Right atrium auricular region (tissue), 2 donors: Measurements from ENCODE around the gene GTF3C4. TPM values are rescaled to one million over a fixed set of nuclear protein-coding genes. Genes with fewer than 3 reads are reported as not detected.
"Not testable (repeated sequence)": the region's sequence is repeated elsewhere in the genome, so short reads cannot be mapped to it uniquely, and the experiment has no call there.

Experiments used
- DNase-seq: peaks from one replicate; pipeline ENCODE4 v3.0.0-alpha.2; 2019; ENCODE audit warnings: low spot score
- H3K27ac ChIP-seq, 2 donors: fragments of 200-600 bp; sonication (generic); 1 replicate in 1 of 2; 2 replicates in 1 of 2; pipeline ENCODE4 v1.5.1; 2016 to 2019
- H3K27me3 ChIP-seq, 2 donors: fragments of 200-600 bp; sonication (generic); one replicate each; pipeline versions ENCODE4 v1.5.1 to v1.6.0; 2017 to 2019
- H3K36me3 ChIP-seq: fragments of 200-600 bp; sonication (generic); one replicate; pipeline ENCODE4 v1.5.1; 2016
- H3K4me1 ChIP-seq, 2 donors: fragments of 200-600 bp; sonication (generic); one replicate each; pipeline versions ENCODE4 v1.5.1 to v1.6.0; 2017 to 2019
- H3K4me3 ChIP-seq, 2 donors: fragments of 200-600 bp; sonication (generic); 1 replicate in 1 of 2; 2 replicates in 1 of 2; pipeline ENCODE4 v1.5.1; 2017 to 2019; ENCODE audit warnings: mild to moderate bottlenecking in 1 of 2, moderate library complexity in 1 of 2
- H3K9me3 ChIP-seq, 2 donors: fragments of 200-600 bp; sonication (generic); one replicate each; pipeline ENCODE4 v1.5.1; 2019
- CTCF ChIP-seq, 2 donors: fragments of 200-600 bp; sonication (generic); IDR thresholded peaks; one replicate each; pipeline ENCODE4 v1.5.1; 2019; ENCODE audit warnings: antibody characterized with exemption in 2 of 2
- total RNA-seq, 2 donors: library from RNA; depleted of rRNA; stranded (reverse); fragments of >200 nt; gene quantifications; one replicate each; pipeline ENCODE4 v1.1.0, GENCODE V29; 2016

GTF3C4 gene
- total RNA-seq, 2 donors from 2014 or later, result 8.6 to 9.1 TPM

GRCh38 chr9:132712753-132713152 lies 42.5 kb downstream of the GTF3C4 start:
- no peak overlapping the region for H3K27ac ChIP-seq
- no peaks in the 10 kb centered on the region for H3K4me1 ChIP-seq
- no peaks in the 10 kb centered on the region for H3K36me3 ChIP-seq
- H3K27me3 ChIP-seq, result no peaks in the 10 kb centered on the region
- H3K9me3 ChIP-seq, result no peaks in the 10 kb centered on the region
- no peak for DNase-seq
- TF ChIP-seq CTCF (IDR thresholded peaks at IDR 0.05), result no peak
- H3K4me3 ChIP-seq, result no peak overlapping the region

GRCh38 chr9:132716007-132716406 lies 45.7 kb downstream of the GTF3C4 start:
- no peaks in the 10 kb centered on the region for H3K4me1 ChIP-seq
- H3K27ac ChIP-seq, result no peak overlapping the region
- H3K27me3 ChIP-seq, result no peaks in the 10 kb centered on the region
- H3K9me3 ChIP-seq, result no peaks in the 10 kb centered on the region
- DNase-seq, result no peak
- H3K4me3 ChIP-seq, result no peak overlapping the region
- TF ChIP-seq CTCF (IDR thresholded peaks at IDR 0.05), result no peak
- no peaks in the 10 kb centered on the region for H3K36me3 ChIP-seq

- DNase-seq, result no peak
- H3K27ac ChIP-seq, result no peak overlapping the region
- TF ChIP-seq CTCF (IDR thresholded peaks at IDR 0.05), result no peak
- H3K36me3 ChIP-seq, result no peaks in the 10 kb centered on the region
- no peaks in the 10 kb centered on the region for H3K4me1 ChIP-seq
- H3K4me3 ChIP-seq, result no peak overlapping the region
- no peaks in the 10 kb centered on the region for H3K27me3 ChIP-seq
- H3K9me3 ChIP-seq, result no peaks in the 10 kb centered on the region
Observed at GRCh38 chr9:132717326-132717945, 47.2 kb downstream of the GTF3C4 start.

GRCh38 chr9:132718381-132718928 lies 48.2 kb downstream of the GTF3C4 start:
- not testable (repeated sequence) for DNase-seq, H3K27me3 ChIP-seq, H3K27ac ChIP-seq, H3K4me3 ChIP-seq, H3K36me3 ChIP-seq, H3K9me3 ChIP-seq, H3K4me1 ChIP-seq

- no peak for DNase-seq
- Histone ChIP-seq H3K36me3 (no peaks in the 10 kb centered on the region), H3K27me3 (no peaks in the 10 kb centered on the region), H3K4me3 (no peak overlapping the region), H3K9me3 (no peaks in the 10 kb centered on the region), H3K27ac (no peak overlapping the region), H3K4me1 (no peaks in the 10 kb centered on the region)
- TF ChIP-seq CTCF (IDR thresholded peaks at IDR 0.05), result no peak
Observed at GRCh38 chr9:132721661-132722060, 51.4 kb downstream of the GTF3C4 start.

GRCh38 chr9:132722564-132723065 lies 52.4 kb downstream of the GTF3C4 start:
- Histone ChIP-seq H3K4me1 (no peaks in the 10 kb centered on the region), H3K4me3 (no peak overlapping the region), H3K27me3 (no peaks in the 10 kb centered on the region), H3K27ac (no peak overlapping the region), H3K36me3 (no peaks in the 10 kb centered on the region), H3K9me3 (no peaks in the 10 kb centered on the region)
- no peak for TF ChIP-seq CTCF (IDR thresholded peaks at IDR 0.05)
- DNase-seq, result no peak
